K562 (cell line): ENCODE results near the gene TEAD4. TPM values are rescaled to one million over a fixed set of nuclear protein-coding genes. Genes with fewer than 3 reads are reported as not detected.

Source experiments
- ATAC-seq: fragments of 200-7000 bp; cut with Tn5 transposase; 3 replicates; pipeline ENCODE4 v1.9.1; 2020; ENCODE audit warnings: moderate library complexity
- BruUV-seq: library from RNA; stranded (reverse); fragments of 400-500 nt; replicated peaks from 2 replicates; lab custom pipeline; 2021; lab: Mats Ljungman, UMichigan
- CTCF ChIA-PET: fragments of 300-600 bp; formaldehyde crosslinking; extraction: SDS; loops from one replicate; lab custom pipeline; 2021; ENCODE audit warnings: low intra/inter-chr PET ratio; lab: Yijun Ruan, JAX
- POLR2A ChIA-PET: fragments of 300-600, 350-650 bp; sonication (Branson Sonifier 250); formaldehyde crosslinking; extraction: SDS; loops from one replicate; lab custom pipeline; 2021; ENCODE audit warnings: antibody characterized with exemption, inconsistent platforms; lab: Yijun Ruan, JAX
- DNase-seq, 4 experiments: peaks; one replicate each; pipeline versions ENCODE4 v3.0.0 to v3.0.0-alpha.2; 2011 to 2018; ENCODE audit warnings: low spot score in 3 of 4, mixed read lengths in 3 of 4; ENCODE audit errors: extremely low read depth in 1 of 4
- FAIRE-seq: peaks from 2 replicates; lab custom pipeline; 2011; peaks lifted over from hg19 to GRCh38; lab: Jason Lieb, UNC
- H2AFZ ChIP-seq: 2 replicates; pipeline ENCODE4 v1.6.0; 2011; ENCODE audit warnings: low read depth, low read length, control low read depth, inconsistent platforms
- H3K27ac ChIP-seq: fragments of 200-600 bp; 3 replicates; pipeline ENCODE4 v1.8.0; 2011; ENCODE audit warnings: low read depth, mild to moderate bottlenecking, control low read depth, inconsistent platforms, low read length, moderate library complexity, mixed read lengths; ENCODE audit errors: extremely low read depth
- H3K27me3 ChIP-seq, 2 experiments: fragments of 300-600 bp in 1 of 2; 2 replicates in 1 of 2; 3 replicates in 1 of 2; pipeline versions ENCODE4 v1.6.0 to v1.8.0; 2011; ENCODE audit warnings: inconsistent platforms in 2 of 2, low read length in 2 of 2, mild to moderate bottlenecking in 1 of 2, mixed read lengths in 1 of 2, moderate library complexity in 1 of 2; ENCODE audit not compliant: control insufficient read depth in 2 of 2, insufficient read depth in 2 of 2
- H3K36me3 ChIP-seq: fragments of 300-600 bp; 3 replicates; pipeline ENCODE4 v1.8.0; 2011; ENCODE audit warnings: mild to moderate bottlenecking, low read length, inconsistent platforms; ENCODE audit not compliant: control insufficient read depth, insufficient read depth
- H3K4me1 ChIP-seq, 2 experiments: fragments of 200-600 bp in 1 of 2; replicated peaks in 1 of 2; 2 replicates in 1 of 2; 3 replicates in 1 of 2; pipeline versions ENCODE4 v1.5.1 to v1.8.0; 2011; ENCODE audit warnings: inconsistent platforms in 2 of 2, low read length in 2 of 2, mild to moderate bottlenecking in 1 of 2, mixed read lengths in 1 of 2, moderate library complexity in 1 of 2; ENCODE audit not compliant: control insufficient read depth in 2 of 2, insufficient read depth in 2 of 2
- H3K4me2 ChIP-seq: 2 replicates; pipeline ENCODE4 v1.6.1; 2011; ENCODE audit warnings: low read length, control low read depth, inconsistent platforms, mixed read lengths; ENCODE audit not compliant: insufficient read depth
- H3K4me3 ChIP-seq: fragments of 200-600 bp; sonication (generic), shearing (Covaris generic); 2 replicates; pipeline ENCODE4 v1.5.1; 2016; ENCODE audit warnings: control low read depth, inconsistent platforms
- H3K79me2 ChIP-seq: fragments of 200-600 bp; 3 replicates; pipeline ENCODE4 v1.8.0; 2011; ENCODE audit warnings: low read length, inconsistent platforms; ENCODE audit not compliant: control insufficient read depth, insufficient read depth
- H3K9ac ChIP-seq, 2 experiments: 2 replicates each; pipeline versions ENCODE4 v1.6.0 to v1.6.1; 2011; ENCODE audit warnings: low read depth in 2 of 2, low read length in 2 of 2, control low read depth in 1 of 2, inconsistent platforms in 1 of 2, mild to moderate bottlenecking in 1 of 2, mixed read lengths in 1 of 2; ENCODE audit not compliant: insufficient read depth in 1 of 2
- H3K9me1 ChIP-seq: one replicate; pipeline ENCODE4 v1.6.0; 2011; ENCODE audit warnings: inconsistent platforms, mild to moderate bottlenecking, low read length, moderate library complexity; ENCODE audit not compliant: control insufficient read depth, insufficient read depth
- H3K9me3 ChIP-seq: replicated peaks from 2 replicates; pipeline ENCODE4 v1.5.1; 2011; ENCODE audit warnings: low read depth, low read length, inconsistent platforms; ENCODE audit not compliant: control insufficient read depth, insufficient read depth
- H4K20me1 ChIP-seq: replicated peaks from 2 replicates; pipeline ENCODE4 v1.6.1; 2011; ENCODE audit warnings: low read length, inconsistent platforms, mixed read lengths; ENCODE audit not compliant: control insufficient read depth, insufficient read depth
- ARID3B ChIP-seq: fragments of 250-450 bp; sonication (Bioruptor Pico); IDR thresholded peaks from 2 replicates; pipeline ENCODE4 v1.4.0; 2020; ENCODE audit warnings: borderline replicate concordance
- CTBP1 ChIP-seq: fragments of 450-650 bp; IDR thresholded peaks from 2 replicates; pipeline ENCODE4 v1.6.1; 2016; ENCODE audit warnings: borderline replicate concordance
- GTF2B ChIP-seq: IDR thresholded peaks from 2 replicates; pipeline ENCODE4 v1.6.1; 2011; ENCODE audit not compliant: insufficient read length; ENCODE audit errors: extremely low read depth
- WGBS: fragments of 100-300 bp; shearing (Covaris generic); methylation state at CpG from one replicate; pipeline ENCODE4 v1.1.6; 2016; ENCODE audit warnings: low coverage, mixed read lengths; ENCODE audit not compliant: insufficient coverage; ENCODE audit errors: missing lambda C conversion rate; 5-methylcytosine and 5-hydroxymethylcytosine counted together
- in situ Hi-C: fragments of 300-500 bp; cut with MboI; formaldehyde crosslinking; loops from 4 replicates; pipeline ENCODE4 v1.15.0; 2018; ENCODE audit warnings: inconsistent platforms, mixed read lengths
- intact Hi-C: fragments of 100-400 bp; cut with micrococcal nuclease; formaldehyde crosslinking; loops from 2 replicates; pipeline ENCODE4 v1.14.2; 2022
- polyA plus RNA-seq, 8 experiments: library from polyadenylated mRNA; depleted of rRNA in 4 of 8; stranded (reverse) in 5 of 8; unstranded in 3 of 8; fragments of >200 nt; fragmentation: Nextera tagmentation in 2 of 8; fragmentation: Illumina TruSeq in 1 of 8; extraction: Ambion mirVana in 2 of 8; extraction: Trizol in 1 of 8; gene quantifications; 2 replicates each; pipeline versions ENCODE4 v1.2.1 to v1.2.3, GENCODE V29; 2011 to 2014; ENCODE audit warnings: inconsistent platforms in 1 of 8, missing spikeins in 1 of 8
- total RNA-seq, 7 experiments: library from RNA; depleted of rRNA in 6 of 7; stranded (reverse); fragments of >200 nt in 6 of 7; fragmentation: Illumina TruSeq in 2 of 7; extraction: Trizol in 2 of 7; gene quantifications; 2 replicates each; pipeline versions ENCODE4 v1.2.1 to v1.2.3, GENCODE V29; 2011 to 2021; ENCODE audit warnings: low replicate concordance in 1 of 7

The TEAD4 gene
- total and polyA plus RNA-seq, 9 of the 15 experiments (the other 6 are each of a cell fraction or from before 2014, with no cell fraction given), result 0.82 to 40.0 (median 17.0) TPM

- TF ChIP-seq ARID3B (CRISPR knock-in tag), result no peak
- Histone ChIP-seq H4K20me1 (no peaks in the 10 kb centered on the region), H3K9me3 (no peaks in the 10 kb centered on the region), H3K9ac (no peak overlapping the region), H3K27me3 (no peaks in the 10 kb centered on the region), H3K36me3 (no peaks in the 10 kb centered on the region), H3K9me1 (no peaks in the 10 kb centered on the region), H3K4me3 (no peak overlapping the region), H3K4me2 (no peak overlapping the region), H2AFZ (no peak overlapping the region), H3K27ac (no peak overlapping the region), H3K4me1 (no peaks in the 10 kb centered on the region; a peak in 1 of 5 replicates), H3K79me2 (no peaks in the 10 kb centered on the region)
- 17% methylated on average over 2 of the region's 4 CpGs for whole genome bisulfite sequencing
- intact Hi-C loops, result loop anchor here (2.0 kb wide), 1 partner anchor 87 kb away; no protein-coding TSS in a partner anchor
- no peak for ATAC-seq
- no TSS peak for BruUV-seq
- POLR2A ChIA-PET, result interaction anchor here (1.3 kb wide), 1 partner anchor 12 kb away, joined by 3 read pairs; no protein-coding TSS in a partner anchor
- in situ Hi-C loops, result no loop called here
- no peak for FAIRE-seq
- CTCF ChIA-PET, result no interaction called here
- no peak for DNase-seq
Measured at GRCh38 chr12:2949411-2949810, 9.8 kb upstream of the TEAD4 start.

GRCh38 chr12:2955888-2956287 lies 3.3 kb upstream of the TEAD4 start:
- POLR2A ChIA-PET, result no interaction called here
- no peak overlapping the region for H3K4me2 ChIP-seq
- intact Hi-C loops, result no loop called here

More at GRCh38 chr12:2955888-2956287, 3.3 kb upstream of the TEAD4 start:
- Histone ChIP-seq H3K9me3 (no peaks in the 10 kb centered on the region), H3K9me1 (no peaks in the 10 kb centered on the region), H3K36me3 (no peaks in the 10 kb centered on the region; the same call in 2 of the 3 replicates), H3K79me2 (peaks cover 15% of the 10 kb centered on the region), H4K20me1 (no peaks in the 10 kb centered on the region; the same call in 1 of the 2 replicates), H2AFZ (no peak overlapping the region), H3K27me3 (no peaks in the 10 kb centered on the region), H3K4me3 (no peak overlapping the region), H3K4me1 (peaks cover 14% of the 10 kb centered on the region in 2 experiments; a peak in 4 of 5 replicates), H3K9ac (no peak overlapping the region), H3K27ac (no peak overlapping the region)
- FAIRE-seq, result no peak
- CTCF ChIA-PET, result no interaction called here
- DNase-seq, result no peak
- ATAC-seq, result no peak
- TF ChIP-seq GTF2B, result no peak
- TF ChIP-seq CTBP1, result no peak
- WGBS, result 50% methylated on average over 1 of the region's 1 CpG
- in situ Hi-C loops, result no loop called here
- no TSS peak for BruUV-seq
